ENCODE data around the gene ERICH6. TPM values are rescaled to one million over a fixed set of nuclear protein-coding genes. Genes with fewer than 3 reads are reported as not detected.

Gene ERICH6
- total and polyA plus RNA-seq, 2 experiments from 2014 or later = 0.32 TPM; not detected in 1

GRCh38 chr3:150611666-150612065 is 92.1 kb downstream of the ERICH6 start (continued):
- TF ChIP-seq ZNF462 (CRISPR knock-in tag; IDR thresholded peaks at IDR 0.05) (no peak), NANOG (IDR thresholded peaks at IDR 0.05; ENCODE audit: borderline replicate concordance) (no peak), CREB1 (CRISPR knock-in tag; IDR thresholded peaks at IDR 0.05; ENCODE audit: low read depth) (no peak), ZNF114 (CRISPR knock-in tag; IDR thresholded peaks at IDR 0.05) (no peak), ZNF331 (CRISPR knock-in tag; IDR thresholded peaks at IDR 0.05; ENCODE audit: low read depth) (no peak), STAT1 (IDR thresholded peaks at IDR 0.05; ENCODE audit: unreplicated experiment) (no peak)

GRCh38 chr3:150610785-150611184 is 92.9 kb downstream of the ERICH6 start:
- H3K27ac Mint-ChIP-seq = no peak overlapping the region
- peaks cover 59% of the 10 kb centered on the region for H3K36me3 Mint-ChIP-seq (ENCODE audit: low read depth)
- no peak overlapping the region for H2AFZ ChIP-seq
- no peaks in the 10 kb centered on the region for H3K36me3 ChIP-seq (ENCODE audit: insufficient read depth)
- H3K9me3 Mint-ChIP-seq = no peaks in the 10 kb centered on the region; the same call in 2 of the 3 replicates
- no peak for TF ChIP-seq POLR2AphosphoS5 (IDR thresholded peaks at IDR 0.05; ENCODE audit: low read depth)
- TF ChIP-seq ETS1 (IDR thresholded peaks at IDR 0.05) = no peak
- no peak for TF ChIP-seq ZNF114 (CRISPR knock-in tag; IDR thresholded peaks at IDR 0.05)
- no peak for TF ChIP-seq EZH2phosphoT487 (IDR thresholded peaks at IDR 0.05; ENCODE audit: unreplicated experiment)
- H3F3A ChIP-seq (replicated peaks; ENCODE audit: low read depth) = no peaks in the 10 kb centered on the region
- peaks cover 2% of the 10 kb centered on the region for H3K27me3 Mint-ChIP-seq (ENCODE audit: insufficient read depth, low read depth, poor library complexity)
- ATAC-seq (no peak), DNase-seq (ENCODE audit: low spot score) (no peak)
- H4K20me1 ChIP-seq (replicated peaks; ENCODE audit: insufficient read depth) = 0 out of 2 replicates have a peak, but pooled peaks cover 13% of the 10 kb centered on the region
- peaks cover 30% of the 10 kb centered on the region for H3K4me1 Mint-ChIP-seq
- H3K4me3 Mint-ChIP-seq = no peak overlapping the region
- peaks cover 94% of the 10 kb centered on the region for H3K79me2 ChIP-seq (replicated peaks; ENCODE audit: insufficient read depth)
- no peak overlapping the region for H3K4me3 ChIP-seq
- no peak overlapping the region for H3K4me2 ChIP-seq
- no peak overlapping the region for H3K27ac ChIP-seq (ENCODE audit: low read depth)
- no peaks in the 10 kb centered on the region for H3K27me3 ChIP-seq (ENCODE audit: insufficient read depth)
- peaks cover 19% of the 10 kb centered on the region for H3K4me1 ChIP-seq (ENCODE audit: insufficient read depth)
- H3K9me2 ChIP-seq (ENCODE audit: insufficient read depth) = no peaks in the 10 kb centered on the region
